ENCODE data around the gene CACNB4. TPM values are rescaled to one million over a fixed set of nuclear protein-coding genes. Genes with fewer than 3 reads are reported as not detected.

CACNB4 gene
- total RNA-seq, 2 experiments from 2014 or later, result 0.34 to 0.41 TPM

DNA sequence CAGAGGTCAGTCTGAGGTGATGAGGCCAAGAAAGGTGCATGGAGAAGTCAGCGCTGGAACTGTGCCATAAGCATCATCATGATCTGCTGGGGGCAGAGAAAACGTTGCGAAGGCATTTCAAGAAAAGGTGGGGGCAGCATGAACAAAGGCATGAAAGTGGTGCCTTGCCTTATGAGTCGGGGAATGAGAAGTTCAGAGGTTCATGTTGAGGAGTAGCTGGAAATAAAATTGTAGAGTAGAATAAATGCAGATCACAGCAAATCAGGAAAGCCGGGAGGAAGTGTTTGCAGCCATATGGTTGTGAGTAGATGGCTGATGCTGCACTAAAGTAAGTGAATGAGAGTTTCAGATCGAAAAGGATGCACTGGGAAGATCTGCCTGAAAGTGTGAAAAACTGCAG is 198.5 kb downstream of the CACNB4 start:
- Mint-ChIP-seq H3K4me3 (no peak overlapping the region), H3K27ac (no peak overlapping the region), H3K36me3 (ENCODE audit: low read depth) (no peaks in the 10 kb centered on the region), H3K4me1 (ENCODE audit: low read depth) (no peaks in the 10 kb centered on the region), H3K9me3 (no peaks in the 10 kb centered on the region), H3K27me3 (peaks cover 6% of the 10 kb centered on the region)
- intact Hi-C loops (cut with micrococcal nuclease), result no loop called here
- POLR2A ChIA-PET, result no interaction called here
- ATAC-seq, result no peak
- CTCF ChIA-PET, result no interaction called here
- TF ChIP-seq, protein P1, sequence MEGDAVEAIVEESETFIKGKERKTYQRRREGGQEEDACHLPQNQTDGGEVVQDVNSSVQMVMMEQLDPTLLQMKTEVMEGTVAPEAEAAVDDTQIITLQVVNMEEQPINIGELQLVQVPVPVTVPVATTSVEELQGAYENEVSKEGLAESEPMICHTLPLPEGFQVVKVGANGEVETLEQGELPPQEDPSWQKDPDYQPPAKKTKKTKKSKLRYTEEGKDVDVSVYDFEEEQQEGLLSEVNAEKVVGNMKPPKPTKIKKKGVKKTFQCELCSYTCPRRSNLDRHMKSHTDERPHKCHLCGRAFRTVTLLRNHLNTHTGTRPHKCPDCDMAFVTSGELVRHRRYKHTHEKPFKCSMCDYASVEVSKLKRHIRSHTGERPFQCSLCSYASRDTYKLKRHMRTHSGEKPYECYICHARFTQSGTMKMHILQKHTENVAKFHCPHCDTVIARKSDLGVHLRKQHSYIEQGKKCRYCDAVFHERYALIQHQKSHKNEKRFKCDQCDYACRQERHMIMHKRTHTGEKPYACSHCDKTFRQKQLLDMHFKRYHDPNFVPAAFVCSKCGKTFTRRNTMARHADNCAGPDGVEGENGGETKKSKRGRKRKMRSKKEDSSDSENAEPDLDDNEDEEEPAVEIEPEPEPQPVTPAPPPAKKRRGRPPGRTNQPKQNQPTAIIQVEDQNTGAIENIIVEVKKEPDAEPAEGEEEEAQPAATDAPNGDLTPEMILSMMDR (IDR thresholded peaks at IDR 0.05), result no peak
- no peak for DNase-seq

DNA sequence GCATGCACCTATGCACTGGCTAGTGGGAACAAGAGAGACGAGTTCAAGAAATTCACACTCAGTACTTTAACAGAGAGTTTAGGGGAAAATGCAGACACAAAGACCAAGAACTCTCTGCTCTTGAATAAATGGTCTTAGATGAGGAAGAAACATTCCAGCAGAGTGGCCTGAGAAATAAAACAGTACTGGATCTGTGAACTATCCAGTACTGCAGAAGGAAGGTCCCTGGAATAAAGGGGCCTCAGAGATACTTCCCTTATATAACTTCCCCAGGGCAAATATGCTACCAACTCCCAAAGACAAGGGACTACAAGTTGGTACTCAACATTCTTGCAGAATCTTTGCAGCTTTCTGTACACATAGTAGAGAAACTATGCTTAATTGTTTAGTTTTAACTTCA is 199.7 kb downstream of the CACNB4 start:
- ATAC-seq, result no peak
- no peak overlapping the region for H3K4me3 Mint-ChIP-seq
- no peaks in the 10 kb centered on the region for H3K4me1 Mint-ChIP-seq (ENCODE audit: low read depth)
- TF ChIP-seq, protein P1 (IDR thresholded peaks at IDR 0.05), result no peak
- H3K27ac Mint-ChIP-seq, result no peak overlapping the region
- ChIA-PET CTCF (interaction anchor here (1.0 kb wide), 1 partner anchor 99 kb away, joined by 3 read pairs; no protein-coding TSS in a partner anchor), POLR2A (no interaction called here)
- H3K36me3 Mint-ChIP-seq (ENCODE audit: low read depth), result no peaks in the 10 kb centered on the region
- peaks cover 8% of the 10 kb centered on the region for H3K9me3 Mint-ChIP-seq
- H3K27me3 Mint-ChIP-seq, result peaks cover 6% of the 10 kb centered on the region
- intact Hi-C loops (cut with micrococcal nuclease), result no loop called here
- DNase-seq, result no peak

DNA sequence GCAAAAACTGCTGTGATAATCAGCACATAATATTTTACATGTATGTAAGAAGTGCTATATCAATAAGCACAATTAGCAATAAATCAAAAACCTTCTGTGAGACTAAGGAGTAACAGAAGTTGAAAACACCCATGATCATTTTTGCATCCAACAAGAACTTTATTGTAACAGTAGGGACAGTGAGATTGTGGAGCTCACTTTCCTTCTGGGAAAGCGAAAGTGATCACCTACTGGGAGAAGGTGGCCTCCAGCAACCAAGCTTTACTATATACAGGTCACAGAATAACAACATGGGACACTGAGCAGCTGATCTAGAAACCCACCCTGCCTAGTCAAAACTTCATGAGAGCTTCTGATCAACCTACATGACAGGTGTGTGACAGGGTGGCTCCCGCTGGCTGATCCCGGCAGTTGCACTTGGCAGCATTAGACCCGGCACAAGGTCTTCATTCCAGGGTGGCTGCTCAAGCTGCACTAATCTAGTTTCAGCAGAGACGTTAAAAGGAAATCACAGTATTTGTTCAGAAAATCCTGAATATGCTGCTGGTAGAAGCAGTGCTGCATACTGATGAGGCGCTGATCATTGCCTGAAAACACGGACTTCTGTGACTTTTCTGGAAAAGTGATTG is 207.2 kb downstream of the CACNB4 start:
- TF ChIP-seq, protein P1 (IDR thresholded peaks at IDR 0.05), result no peak
- DNase-seq (no peak), ATAC-seq (no peak)
- no peak overlapping the region for H3K4me3 Mint-ChIP-seq
- H3K9me3 Mint-ChIP-seq, result peaks cover 8% of the 10 kb centered on the region
- POLR2A ChIA-PET, result no interaction called here
- H3K27ac Mint-ChIP-seq, result no peak overlapping the region
- no peaks in the 10 kb centered on the region for H3K4me1 Mint-ChIP-seq (ENCODE audit: low read depth)
- H3K27me3 Mint-ChIP-seq, result peaks cover 1% of the 10 kb centered on the region
- CTCF ChIA-PET, result no interaction called here
- H3K36me3 Mint-ChIP-seq (ENCODE audit: low read depth), result no peaks in the 10 kb centered on the region
- intact Hi-C loops (cut with micrococcal nuclease), result no loop called here

DNA sequence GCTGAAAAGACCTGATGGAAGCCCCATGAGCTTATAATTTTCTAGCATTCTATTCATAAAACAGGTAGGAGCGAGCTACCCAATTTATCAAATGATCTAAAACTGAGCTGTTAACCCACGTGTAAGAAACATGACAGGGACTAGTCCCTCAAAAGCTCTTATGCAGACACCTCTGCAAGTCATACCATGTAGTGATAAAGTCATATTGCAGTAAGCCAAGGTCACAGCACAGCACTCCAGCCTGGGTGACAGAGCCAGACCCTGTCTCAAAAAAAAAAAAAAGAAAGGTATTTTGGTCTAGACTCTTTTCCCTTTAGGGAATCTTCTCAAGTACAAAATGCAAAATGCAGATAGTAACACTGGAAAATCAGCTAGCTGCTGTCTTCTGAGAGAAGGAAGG is 211.7 kb downstream of the CACNB4 start:
- Mint-ChIP-seq H3K27ac (no peak overlapping the region), H3K9me3 (no peaks in the 10 kb centered on the region), H3K27me3 (peaks cover 3% of the 10 kb centered on the region), H3K36me3 (ENCODE audit: low read depth) (no peaks in the 10 kb centered on the region), H3K4me3 (no peak overlapping the region), H3K4me1 (ENCODE audit: low read depth) (no peaks in the 10 kb centered on the region)
- CTCF ChIA-PET, result interaction anchor here (1.6 kb wide), 1 partner anchor 139 kb away, joined by 4 read pairs; no protein-coding TSS in a partner anchor
- TF ChIP-seq, protein P1 (IDR thresholded peaks at IDR 0.05), result no peak
- intact Hi-C loops (cut with micrococcal nuclease), result no loop called here
- POLR2A ChIA-PET, result no interaction called here
- ATAC-seq (no peak), DNase-seq (no peak)

DNA sequence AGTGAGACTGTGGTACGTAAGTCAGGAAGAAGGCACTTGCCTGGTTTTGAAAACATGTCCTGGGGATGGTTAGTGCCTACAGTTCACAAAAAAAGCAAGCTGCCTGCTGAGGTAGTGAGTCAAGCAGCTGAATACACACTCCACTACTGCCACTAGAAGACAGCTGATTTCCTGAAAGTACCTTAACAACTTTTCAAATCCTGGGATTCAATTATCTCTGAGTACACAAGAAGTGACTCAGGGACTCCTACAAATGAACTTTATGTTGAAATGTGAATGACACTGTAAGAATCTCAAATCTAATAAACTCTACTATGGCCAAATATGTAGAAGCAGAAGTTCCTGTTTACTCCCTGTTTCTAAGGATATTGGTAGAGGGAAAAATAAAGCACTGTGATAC is 212.6 kb downstream of the CACNB4 start:
- ATAC-seq (no peak), DNase-seq (no peak)
- intact Hi-C loops (cut with micrococcal nuclease), result no loop called here
- Mint-ChIP-seq H3K4me3 (no peak overlapping the region), H3K36me3 (ENCODE audit: low read depth) (no peaks in the 10 kb centered on the region), H3K27me3 (peaks cover 3% of the 10 kb centered on the region), H3K9me3 (no peaks in the 10 kb centered on the region), H3K4me1 (ENCODE audit: low read depth) (no peaks in the 10 kb centered on the region), H3K27ac (no peak overlapping the region)
- TF ChIP-seq, protein P1 (IDR thresholded peaks at IDR 0.05), result no peak
- ChIA-PET CTCF (interaction anchor here (1.6 kb wide), 1 partner anchor 140 kb away, joined by 4 read pairs; no protein-coding TSS in a partner anchor), POLR2A (no interaction called here)
